HG02798 (cell line): ENCODE results near the gene RHBDD3.
A peak's percentile ranks its signal among the peaks of the same experiment; 100 is the strongest.

ENCODE experiments used
- ATAC-seq: cut with Tn5 transposase; IDR thresholded peaks from one replicate; pipeline ENCODE4 v1.9.1; 2021; ENCODE audit warnings: mild to moderate bottlenecking; ENCODE audit not compliant: unreplicated experiment, poor library complexity

The RHBDD3 gene

DNA sequence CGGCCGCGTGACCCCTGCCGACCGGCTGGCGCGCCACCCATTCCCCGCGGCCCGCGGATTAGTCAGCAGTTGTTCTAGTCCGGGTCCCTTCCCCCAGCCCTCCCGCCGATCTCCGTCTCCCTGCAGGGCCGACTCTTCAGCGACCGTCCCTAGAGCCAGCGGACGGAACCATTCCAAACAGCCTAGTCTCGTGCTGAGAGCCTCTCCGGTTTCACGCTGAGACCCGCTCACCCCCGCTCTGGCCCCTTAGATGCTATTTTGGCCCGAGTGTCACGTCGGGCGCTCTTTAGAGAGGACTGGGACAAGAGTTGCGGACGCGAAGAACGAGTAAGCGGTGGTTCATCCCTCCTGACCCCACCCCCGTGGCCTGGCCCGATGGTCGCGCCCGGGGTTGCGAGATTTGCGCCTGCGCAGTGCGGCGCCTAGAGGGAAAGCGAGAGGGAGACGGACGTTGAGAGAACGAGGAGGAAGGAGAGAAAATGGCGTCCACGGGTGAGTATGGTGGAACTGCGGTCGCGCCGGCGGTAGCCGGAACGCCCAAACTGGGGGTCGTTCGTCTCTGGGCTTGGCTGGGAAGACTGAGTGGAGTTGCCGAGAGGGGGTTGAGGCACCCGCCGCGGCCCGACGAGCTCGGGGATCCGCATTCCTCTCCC, at the start of gene RHBDD3, which contains the start of gene EWSR1:
RHBDD3 (minus strand) TSS at position 124 of the 653 bp plus-strand sequence. CDS start 2,355 bp downstream, outside the sequence.
EWSR1 (plus strand) TSS at position 411 of the 653 bp plus-strand sequence; CDS start at position 480, 69 bp downstream.
- ATAC-seq, result peak; percentile 83

DNA sequence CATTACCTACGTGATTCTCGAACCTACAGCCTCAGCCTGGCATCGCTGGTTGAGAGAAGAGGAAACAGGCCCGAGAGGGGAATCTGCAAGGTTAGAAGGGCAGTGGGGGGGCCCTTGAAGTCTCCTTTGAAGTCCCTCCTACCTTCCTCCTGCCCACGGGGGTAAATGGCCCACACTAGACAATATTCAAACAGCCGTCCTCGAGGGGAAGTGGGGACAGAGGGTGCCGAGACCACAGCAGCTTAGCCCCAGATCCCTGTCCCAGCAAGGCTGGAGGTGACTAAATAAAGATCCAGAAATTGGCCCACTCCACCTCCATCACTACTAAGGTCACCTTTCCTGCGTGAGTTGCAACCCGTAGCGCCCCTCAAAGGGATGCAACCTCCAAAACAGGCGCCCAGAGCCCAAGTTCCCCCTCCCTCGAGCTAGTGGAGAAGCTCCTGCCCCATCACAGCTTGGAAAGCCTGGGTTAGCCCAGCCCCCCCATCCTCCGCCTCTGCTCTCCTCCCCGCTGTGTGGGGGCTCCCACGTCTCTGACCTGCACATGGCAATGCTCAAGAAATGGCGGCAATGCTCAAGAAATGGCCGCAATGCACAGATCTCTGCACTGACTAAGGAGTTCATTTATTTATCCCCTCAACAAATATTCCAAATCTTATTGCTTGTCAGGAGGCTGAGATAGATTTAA, 48.5 kb upstream of the RHBDD3 start:
- ATAC-seq, result no peak

DNA sequence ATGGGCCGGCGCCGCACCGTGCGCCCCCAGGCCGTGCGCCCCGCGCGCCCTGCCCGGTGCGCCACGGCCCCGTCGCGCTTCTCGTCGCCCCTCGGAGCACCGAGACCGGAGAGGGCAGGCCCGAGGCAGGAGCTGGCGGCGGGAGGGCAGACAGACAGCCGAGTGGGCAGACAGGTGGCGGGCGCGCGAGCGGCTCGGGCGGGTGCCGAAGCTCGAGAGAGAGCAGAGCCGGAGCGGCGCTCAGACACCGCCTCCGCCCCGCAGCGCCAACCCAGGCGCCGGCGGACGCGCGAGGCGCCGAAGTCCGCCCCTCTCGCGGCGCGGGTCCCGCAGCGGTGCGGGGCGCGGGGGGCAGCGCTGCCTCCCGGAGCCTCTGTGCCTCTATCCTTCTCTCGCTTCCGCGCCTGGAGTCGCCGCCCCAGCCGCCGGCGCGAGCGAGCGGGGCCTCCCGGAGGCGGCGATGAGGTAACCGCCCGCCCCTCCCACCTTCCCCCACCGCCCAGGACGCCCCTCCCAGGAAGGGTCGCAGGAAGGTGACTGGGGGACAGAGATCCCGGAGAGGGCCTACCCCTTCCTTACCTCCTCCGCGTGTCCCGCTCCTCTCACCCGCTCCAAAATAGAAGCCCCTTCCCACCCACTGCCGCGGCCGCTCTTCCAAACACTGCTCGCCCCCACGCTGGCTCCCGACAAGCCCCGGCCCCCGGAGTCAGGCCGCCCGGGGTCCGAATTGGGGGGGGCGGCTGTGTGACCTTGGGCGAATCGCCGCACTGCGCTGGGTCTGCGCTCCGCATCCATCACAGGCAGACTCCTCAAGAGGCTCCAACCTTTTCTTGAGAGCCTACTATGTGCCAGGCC, 47.7 kb upstream of the RHBDD3 start, which contains the start of gene RASL10A:
RASL10A (minus strand) TSS at position 412 of the 855 bp plus-strand sequence. CDS start 451 bp downstream, outside the sequence.
- no peak for ATAC-seq

DNA sequence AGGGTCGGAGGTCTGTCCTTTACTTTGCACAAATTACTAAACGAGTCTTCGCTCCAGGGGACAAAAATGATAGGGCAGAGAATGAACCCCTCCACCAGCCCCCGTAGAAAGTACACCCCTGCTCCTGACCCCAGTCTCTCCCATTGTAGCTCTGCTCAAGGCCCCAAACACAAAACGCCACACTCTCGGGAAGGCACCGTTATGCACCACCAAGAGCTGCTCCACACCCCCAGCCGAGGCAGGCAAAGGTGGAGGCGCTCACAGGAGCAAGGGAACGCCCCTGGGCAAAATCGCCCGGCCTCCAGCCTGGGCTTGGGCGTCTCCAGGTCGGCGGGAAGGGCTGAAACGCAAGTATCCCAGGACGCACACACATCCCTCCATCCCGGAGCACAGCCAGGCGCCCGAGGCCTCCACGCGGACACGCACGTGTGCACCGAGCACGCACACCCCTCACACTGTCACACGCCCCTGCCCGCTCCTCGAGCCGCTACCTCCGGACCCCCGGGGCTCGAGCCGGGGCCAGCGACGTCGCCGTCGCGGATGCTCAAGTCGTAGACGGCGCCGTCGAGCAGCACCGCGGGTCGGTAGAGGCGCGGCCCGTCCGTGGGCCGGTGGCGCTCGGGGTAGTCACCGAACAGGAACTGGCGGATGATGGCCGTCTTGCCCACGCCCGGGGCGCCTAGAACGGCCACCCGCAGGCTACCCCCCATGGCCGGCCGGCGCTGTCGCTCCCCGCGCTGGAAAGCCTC, 46.9 kb upstream of the RHBDD3 start:
- no peak for ATAC-seq

DNA sequence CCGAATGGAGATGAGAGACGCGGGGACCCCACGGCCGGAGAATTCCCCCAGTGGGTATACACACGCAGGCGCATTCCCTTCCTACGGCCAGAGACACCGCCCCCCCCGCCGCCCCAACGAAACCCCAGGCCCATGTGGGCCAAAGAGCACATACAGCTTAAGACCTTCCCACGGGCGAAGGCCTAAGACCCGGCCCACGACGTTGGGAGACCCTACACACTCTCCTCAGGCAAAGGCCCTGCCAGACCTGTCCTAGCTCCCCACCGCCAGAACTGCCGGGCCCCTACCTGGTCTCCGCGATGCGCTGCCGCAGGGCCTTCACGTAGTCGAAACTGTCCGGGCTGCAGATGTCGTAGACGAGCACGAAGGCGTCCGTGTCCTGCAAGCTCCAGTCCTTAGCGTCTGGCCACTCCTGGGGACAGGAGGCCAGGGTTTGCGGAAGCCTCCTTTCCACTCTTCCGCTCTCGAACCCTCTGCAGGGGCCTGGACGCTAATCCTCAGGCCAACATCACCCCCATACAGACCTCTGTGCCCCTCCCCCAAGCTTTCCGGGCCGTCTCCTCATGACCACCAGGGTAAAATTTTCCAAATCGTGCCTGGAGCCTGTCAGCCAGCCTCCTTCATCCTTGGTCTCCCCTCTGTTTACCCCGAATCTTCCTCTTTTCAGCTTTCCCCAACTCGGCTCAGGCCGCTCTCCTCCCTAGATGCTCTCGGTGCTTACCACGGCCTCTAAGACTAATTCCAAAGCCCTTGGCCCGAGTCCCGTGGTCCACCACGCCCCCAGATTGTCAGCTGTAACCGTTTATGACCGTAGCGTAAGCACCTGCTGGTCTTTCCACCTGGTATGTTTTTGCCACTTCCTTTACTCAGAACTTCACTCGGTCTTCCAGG, 46.0 kb upstream of the RHBDD3 start:
- no peak for ATAC-seq

DNA sequence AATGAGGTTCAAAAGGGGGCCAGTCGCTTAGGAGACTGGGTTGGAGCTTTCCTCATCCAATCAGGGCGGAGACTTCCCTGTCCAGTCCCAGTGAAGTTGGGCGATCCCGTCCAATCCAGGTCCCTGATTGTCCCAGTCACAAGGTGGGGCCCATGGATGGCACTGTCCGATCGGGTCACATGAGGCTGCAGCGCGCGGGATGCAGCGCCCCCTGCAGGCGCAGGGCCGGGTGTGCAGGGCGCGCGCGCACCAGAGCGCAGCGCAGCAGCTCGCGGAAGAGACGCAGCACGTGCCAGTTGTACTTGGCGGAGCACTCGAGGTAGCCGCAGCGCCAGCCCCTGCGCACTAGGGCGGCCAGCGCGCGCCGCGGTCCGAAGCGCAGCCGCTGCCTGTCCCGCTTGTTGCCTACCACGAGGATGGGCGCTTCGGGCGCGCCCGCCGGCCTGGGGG, 45.4 kb upstream of the RHBDD3 start:
- no peak for ATAC-seq

DNA sequence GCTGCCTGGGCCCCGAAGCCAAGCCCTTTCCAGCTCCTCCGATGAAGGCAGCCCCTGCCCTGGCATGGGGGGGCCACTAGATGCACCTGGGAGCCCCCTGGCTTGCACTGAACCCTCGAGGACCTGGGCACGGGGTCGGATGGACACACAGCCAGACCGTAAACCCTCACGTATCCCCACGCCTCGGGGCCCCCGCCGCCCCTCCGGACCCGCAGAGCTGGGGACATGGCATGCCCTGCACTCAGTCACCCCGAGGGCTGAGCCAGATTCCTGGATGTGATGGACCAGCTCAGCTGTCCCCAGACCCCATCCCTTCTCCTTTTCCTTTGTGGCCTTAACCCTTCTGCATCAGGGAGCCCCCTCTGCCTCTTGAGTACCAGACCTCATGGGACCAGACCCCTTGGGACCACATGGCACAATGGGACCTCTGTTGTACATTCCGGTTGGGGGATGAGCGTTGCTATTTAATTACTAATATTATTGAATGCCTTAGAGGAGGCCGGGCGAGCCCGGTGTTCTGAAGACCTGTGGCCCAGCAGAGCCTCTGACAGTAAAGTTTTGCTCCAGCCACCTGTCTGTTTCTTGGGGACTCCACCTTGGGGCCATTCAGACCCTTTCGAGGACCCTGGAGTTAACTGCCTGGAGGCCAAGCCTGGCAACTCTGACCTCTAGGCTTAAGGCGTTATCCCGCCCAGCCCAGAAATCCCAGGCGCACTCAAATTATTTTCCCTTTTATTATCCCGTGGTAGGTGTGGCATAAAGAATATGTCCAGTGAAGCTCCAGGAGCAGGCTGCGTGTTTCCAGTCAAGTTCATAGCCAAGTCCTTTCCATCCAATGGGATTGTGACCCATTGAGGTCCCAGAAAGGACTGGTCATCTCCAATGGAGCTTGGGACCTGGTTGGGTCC, 44.7 kb upstream of the RHBDD3 start:
- ATAC-seq, result no peak

DNA sequence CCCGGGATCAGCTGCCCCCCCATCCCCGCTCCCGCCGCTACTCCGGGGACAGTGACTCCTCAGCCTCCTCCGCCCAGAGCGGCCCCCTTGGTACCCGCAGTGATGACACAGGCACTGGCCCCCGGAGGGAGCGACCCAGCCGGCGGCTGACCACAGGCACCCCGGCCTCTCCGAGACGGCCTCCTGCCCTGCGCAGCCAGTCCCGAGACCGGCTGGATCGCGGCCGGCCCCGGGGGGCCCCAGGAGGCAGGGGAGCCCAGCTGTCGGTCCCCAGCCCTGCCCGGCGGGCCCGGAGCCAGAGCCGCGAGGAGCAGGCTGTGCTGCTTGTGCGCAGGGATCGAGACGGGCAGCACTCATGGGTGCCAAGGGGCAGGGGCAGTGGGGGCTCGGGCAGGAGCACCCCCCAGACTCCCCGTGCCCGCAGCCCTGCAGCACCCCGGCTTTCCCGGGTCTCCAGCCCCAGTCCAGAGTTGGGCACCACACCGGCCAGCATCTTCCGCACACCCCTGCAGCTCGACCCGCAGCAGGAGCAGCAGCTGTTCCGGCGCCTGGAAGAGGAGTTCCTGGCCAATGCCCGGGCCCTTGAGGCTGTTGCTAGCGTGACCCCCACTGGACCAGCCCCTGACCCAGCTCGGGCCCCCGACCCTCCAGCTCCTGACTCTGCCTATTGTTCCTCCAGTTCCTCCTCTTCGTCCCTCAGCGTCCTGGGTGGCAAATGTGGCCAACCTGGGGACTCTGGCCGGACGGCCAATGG, 43.9 kb upstream of the RHBDD3 start:
- ATAC-seq, result no peak

DNA sequence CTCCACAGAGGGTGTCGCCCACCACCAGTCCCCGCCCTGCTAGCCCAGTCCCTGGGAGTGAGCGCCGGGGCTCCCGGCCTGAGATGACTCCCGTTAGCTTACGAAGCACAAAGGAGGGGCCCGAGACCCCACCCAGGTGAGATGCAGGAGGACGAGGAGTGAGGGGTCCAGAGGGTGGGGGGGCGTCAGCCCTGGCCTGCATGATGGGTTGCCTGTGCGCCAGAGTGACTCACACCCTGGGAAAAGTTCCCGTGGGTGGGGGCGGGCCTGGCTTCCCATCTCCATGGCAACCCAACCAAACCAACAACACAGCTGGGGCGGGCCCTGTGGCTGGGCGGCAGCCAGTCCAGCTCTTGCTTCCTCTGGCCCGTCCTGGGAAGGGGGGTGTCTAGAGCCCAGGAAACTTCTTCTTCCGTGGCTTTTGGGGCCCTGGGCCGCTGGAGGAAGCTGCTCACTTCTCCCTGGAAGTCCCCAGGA, 43.1 kb upstream of the RHBDD3 start:
- ATAC-seq, result peak; percentile 40

DNA sequence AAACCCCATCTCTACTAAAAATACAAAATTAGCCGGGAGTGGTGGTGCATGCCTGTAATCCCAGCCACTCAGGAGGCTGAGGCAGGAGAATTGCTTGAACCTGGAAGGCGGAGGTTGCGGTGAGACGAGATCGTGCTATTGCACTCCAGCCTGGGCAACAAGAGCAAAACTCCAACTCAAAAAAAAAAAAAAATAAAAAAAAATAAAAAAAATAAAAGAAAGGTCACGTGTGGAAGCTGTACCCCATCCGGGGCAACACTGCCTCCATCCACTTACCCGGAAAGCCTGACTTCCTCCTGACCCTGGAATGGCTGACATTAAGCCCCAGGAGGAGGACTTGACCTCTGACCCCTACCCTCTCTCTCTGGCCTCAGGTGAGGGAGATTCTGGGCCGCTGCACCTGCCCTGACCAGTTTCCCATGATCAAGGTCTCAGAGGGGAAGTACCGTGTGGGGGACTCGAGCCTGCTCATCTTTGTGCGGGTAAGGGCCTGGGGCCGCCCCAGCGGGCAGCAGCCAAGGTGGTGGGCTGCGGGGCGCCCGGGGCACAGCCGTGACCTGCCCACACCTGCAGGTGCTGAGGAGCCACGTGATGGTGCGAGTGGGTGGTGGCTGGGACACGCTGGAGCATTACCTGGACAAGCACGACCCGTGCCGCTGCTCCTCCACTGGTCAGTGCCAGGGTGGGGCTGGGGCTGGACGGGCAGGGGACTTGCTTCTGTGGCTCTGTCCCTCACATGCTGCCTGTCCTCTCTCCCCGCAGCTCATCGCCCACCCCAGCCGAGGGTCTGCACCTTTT, 42.5 kb upstream of the RHBDD3 start:
- ATAC-seq, result no peak

DNA sequence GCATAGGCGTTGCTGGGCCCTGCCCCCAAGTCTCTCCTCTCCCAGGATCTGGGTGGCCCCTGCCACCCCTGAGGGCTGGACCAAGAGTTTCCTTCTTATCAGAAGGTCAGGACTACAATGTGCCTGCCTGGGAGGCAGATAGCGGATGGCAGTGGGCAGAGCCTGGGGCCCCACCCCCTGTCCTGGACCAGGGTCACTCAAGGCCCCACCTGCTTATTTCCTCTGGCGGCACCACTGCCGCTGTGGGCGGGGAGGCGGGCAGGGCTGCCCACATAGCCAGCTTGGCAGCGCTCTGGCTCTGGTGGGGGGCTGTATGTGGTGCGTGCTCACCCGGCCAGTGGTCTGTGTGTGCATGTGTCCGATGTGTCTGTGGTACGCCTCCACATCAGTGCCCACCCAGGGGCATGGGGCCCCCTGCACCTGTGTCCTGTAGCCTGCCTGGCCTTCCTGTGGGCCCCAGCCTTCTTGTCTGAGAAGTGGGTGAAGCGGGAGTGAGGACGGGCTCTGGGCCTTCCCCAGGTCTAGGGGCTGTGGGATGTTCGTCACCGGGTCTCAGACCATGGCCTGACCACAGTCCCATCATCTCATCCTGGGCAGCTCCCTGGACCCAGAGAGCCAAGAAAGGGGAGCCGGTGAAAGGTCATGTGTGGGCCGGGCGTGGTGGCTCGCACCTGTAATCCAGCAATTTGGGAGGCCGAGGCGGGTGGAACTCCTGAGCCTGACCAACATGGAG, 41.7 kb upstream of the RHBDD3 start:
- ATAC-seq, result no peak

DNA sequence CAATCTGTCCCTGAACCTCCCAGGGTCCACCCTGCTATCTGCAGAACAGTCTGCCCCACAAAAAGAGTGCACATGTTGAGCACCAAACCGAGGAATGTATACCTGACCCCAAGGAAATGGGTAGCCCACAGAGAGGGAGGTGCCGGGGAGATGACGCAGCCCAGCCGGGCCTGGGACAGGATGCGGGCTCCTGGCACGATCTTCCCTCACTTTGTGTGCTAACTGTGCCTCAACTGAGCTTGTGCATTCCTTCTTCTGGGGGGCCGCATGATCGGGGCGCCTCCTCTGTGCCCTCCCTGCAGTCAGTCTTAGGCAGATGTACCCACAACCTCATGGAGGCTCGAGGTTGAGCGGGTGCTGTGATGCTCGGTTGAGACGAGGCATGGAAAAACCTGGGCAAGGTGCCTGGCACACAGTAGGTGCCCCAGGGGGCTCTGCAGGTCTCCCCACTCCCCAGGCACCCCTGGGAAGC, 41.0 kb upstream of the RHBDD3 start:
- no peak for ATAC-seq

DNA sequence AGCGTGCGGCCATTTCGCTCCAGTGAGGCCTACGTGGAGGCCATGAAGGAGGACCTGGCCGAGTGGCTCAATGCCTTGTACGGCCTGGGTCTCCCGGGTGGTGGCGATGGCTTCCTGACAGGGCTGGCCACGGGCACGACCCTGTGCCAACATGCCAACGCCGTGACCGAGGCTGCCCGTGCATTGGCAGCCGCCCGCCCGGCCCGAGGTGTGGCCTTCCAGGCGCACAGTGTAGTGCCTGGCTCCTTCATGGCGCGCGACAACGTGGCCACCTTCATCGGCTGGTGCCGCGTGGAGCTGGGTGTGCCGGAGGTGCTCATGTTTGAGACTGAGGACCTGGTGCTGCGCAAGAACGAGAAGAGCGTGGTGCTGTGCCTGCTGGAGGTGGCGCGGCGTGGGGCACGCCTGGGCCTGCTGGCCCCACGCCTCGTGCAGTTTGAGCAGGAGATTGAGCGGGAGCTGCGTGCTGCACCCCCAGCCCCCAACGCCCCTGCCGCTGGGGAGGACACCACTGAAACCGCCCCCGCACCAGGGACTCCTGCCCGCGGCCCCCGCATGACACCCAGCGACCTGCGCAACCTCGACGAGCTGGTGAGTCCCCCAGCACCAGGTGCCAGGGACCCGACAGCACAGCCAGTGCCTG, 40.5 kb upstream of the RHBDD3 start:
- no peak for ATAC-seq

DNA sequence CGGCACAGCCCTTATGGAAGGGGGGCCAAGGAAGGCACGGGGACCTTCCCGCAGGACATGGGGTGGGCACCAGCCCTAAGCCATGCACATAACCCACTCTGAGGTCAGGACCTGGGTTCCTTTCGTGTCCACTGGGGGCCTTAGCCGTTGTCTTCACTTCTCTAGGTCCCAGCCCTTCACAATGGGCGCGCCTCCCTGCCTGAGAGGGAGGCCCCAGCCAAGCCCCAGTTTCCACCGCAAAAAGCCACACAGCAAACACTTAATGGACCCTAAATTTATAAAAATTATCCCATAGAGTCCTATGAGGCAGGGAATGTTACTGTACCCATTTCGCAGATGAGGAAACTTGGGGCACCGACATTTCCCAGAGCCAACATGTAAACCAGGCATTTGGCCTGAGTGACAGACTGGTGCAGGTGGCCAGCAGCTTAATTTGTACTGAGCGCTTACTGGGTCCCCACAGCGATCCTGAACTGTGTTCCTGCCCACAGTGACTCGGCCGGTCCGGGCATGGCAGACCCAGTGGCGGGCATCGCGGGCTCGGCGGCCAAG, 39.9 kb upstream of the RHBDD3 start:
- ATAC-seq, result no peak
